Gastroesophageal sphincter (tissue), 3 donors: Measurements from ENCODE around the gene PDE2A.

Experiments used
- EP300 ChIP-seq: sonication (generic); formaldehyde crosslinking; IDR thresholded peaks from one replicate; pipeline ENCODE4 v1.6.1; 2017; ENCODE audit warnings: antibody characterized with exemption, mild to moderate bottlenecking
- POLR2A ChIP-seq, 2 donors: fragments of 450-650 bp; IDR thresholded peaks; one replicate each; pipeline ENCODE4 v1.6.1; 2017; ENCODE audit warnings: antibody characterized with exemption in 2 of 2, mild to moderate bottlenecking in 2 of 2, moderate library complexity in 1 of 2
- POLR2AphosphoS5 ChIP-seq: sonication (generic); formaldehyde crosslinking; IDR thresholded peaks from one replicate; pipeline ENCODE4 v1.6.1; 2017; ENCODE audit warnings: antibody characterized with exemption
- TF ChIP-seq, protein P1 (sequence below), 4 experiments: fragments of 200-600 bp in 2 of 4; fragments of 450-650 bp in 2 of 4; sonication (generic) in 1 of 4; IDR thresholded peaks; one replicate each; pipeline ENCODE4 v1.5.1; 2017 to 2019; ENCODE audit warnings: antibody characterized with exemption in 4 of 4, mild to moderate bottlenecking in 2 of 4, moderate library complexity in 2 of 4

DNA sequence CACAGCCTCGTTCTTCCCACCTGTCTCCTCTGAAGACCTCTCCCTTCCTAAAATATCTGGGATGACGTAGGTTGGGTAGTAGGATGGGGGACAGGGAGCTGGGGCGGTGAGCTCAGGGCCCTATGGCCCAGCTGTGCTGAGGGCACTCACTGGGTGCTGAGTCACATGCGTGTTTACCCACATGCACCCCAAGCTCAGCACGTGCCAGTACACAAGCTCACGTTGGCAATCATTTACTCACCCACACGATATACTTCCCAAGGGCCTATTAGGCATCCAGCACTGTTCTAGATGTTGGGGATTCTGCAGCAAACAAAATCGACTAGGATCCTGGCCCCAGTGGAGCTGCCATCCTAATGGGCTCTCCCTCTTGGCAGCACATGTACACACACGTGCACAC, 49.3 kb upstream of the PDE2A start:
- TF ChIP-seq POLR2A (IDR thresholded peaks at IDR 0.05): no peak
- TF ChIP-seq, protein P1, sequence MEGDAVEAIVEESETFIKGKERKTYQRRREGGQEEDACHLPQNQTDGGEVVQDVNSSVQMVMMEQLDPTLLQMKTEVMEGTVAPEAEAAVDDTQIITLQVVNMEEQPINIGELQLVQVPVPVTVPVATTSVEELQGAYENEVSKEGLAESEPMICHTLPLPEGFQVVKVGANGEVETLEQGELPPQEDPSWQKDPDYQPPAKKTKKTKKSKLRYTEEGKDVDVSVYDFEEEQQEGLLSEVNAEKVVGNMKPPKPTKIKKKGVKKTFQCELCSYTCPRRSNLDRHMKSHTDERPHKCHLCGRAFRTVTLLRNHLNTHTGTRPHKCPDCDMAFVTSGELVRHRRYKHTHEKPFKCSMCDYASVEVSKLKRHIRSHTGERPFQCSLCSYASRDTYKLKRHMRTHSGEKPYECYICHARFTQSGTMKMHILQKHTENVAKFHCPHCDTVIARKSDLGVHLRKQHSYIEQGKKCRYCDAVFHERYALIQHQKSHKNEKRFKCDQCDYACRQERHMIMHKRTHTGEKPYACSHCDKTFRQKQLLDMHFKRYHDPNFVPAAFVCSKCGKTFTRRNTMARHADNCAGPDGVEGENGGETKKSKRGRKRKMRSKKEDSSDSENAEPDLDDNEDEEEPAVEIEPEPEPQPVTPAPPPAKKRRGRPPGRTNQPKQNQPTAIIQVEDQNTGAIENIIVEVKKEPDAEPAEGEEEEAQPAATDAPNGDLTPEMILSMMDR (IDR thresholded peaks at IDR 0.05): no peak
- TF ChIP-seq POLR2AphosphoS5: no peak
- TF ChIP-seq EP300: no peak
